Small intestine (tissue), 7 donors: ENCODE measurements around the gene PHF1. TPM values are rescaled to one million over a fixed set of nuclear protein-coding genes. Genes with fewer than 3 reads are reported as not detected.

Source experiments
- DNase-seq, 2 donors: peaks; one replicate each; pipeline versions ENCODE4 v3.0.0 to v3.0.0-alpha.2; 2013
- FAIRE-seq: peaks from 2 replicates; lab custom pipeline; 2012; peaks lifted over from hg19 to GRCh38; lab: Jason Lieb, UNC
- H3K27ac ChIP-seq, 3 donors: one replicate each; pipeline ENCODE4 v1.5.1; 2013; ENCODE audit warnings: low read length in 2 of 3, mild to moderate bottlenecking in 2 of 3, control low read depth in 1 of 3, inconsistent platforms in 1 of 3, low read depth in 1 of 3, moderate library complexity in 1 of 3
- H3K27me3 ChIP-seq, 3 donors: one replicate each; pipeline ENCODE4 v1.6.1; 2013; ENCODE audit warnings: low read length in 3 of 3, inconsistent platforms in 1 of 3; ENCODE audit not compliant: control insufficient read depth in 3 of 3, insufficient read depth in 3 of 3
- H3K36me3 ChIP-seq, 3 donors: one replicate each; pipeline ENCODE4 v1.6.1; 2013; ENCODE audit warnings: low read length in 3 of 3, inconsistent platforms in 1 of 3, low read depth in 1 of 3, mild to moderate bottlenecking in 1 of 3, moderate library complexity in 1 of 3; ENCODE audit not compliant: control insufficient read depth in 3 of 3, insufficient read depth in 2 of 3
- H3K4me1 ChIP-seq, 3 donors: one replicate each; pipeline ENCODE4 v1.6.1; 2013; ENCODE audit warnings: low read length in 2 of 3, inconsistent platforms in 1 of 3, low read depth in 1 of 3, mild to moderate bottlenecking in 1 of 3, moderate library complexity in 1 of 3; ENCODE audit not compliant: control insufficient read depth in 3 of 3, insufficient read depth in 2 of 3
- H3K4me3 ChIP-seq, 3 donors: one replicate each; pipeline ENCODE4 v1.5.1; 2013; ENCODE audit warnings: low read length in 3 of 3, control low read depth in 1 of 3, inconsistent platforms in 1 of 3, low read depth in 1 of 3, mild to moderate bottlenecking in 1 of 3, moderate library complexity in 1 of 3
- H3K9me3 ChIP-seq, 2 donors: one replicate each; pipeline ENCODE4 v1.6.1; 2013; ENCODE audit warnings: low read depth in 1 of 2, low read length in 1 of 2; ENCODE audit not compliant: control insufficient read depth in 2 of 2, insufficient read depth in 1 of 2
- WGBS, 3 donors: extraction: QIAGEN DNeasy Blood & Tissue Kit; methylation state at CpG; one replicate each; pipeline ENCODE4 v1.1.7; 2013; 5-methylcytosine and 5-hydroxymethylcytosine counted together
- polyA plus RNA-seq, 4 donors: library from polyadenylated mRNA; stranded (reverse) in 3 of 4; unstranded in 1 of 4; fragments of 200-250 nt in 3 of 4; fragments of 120-200 nt in 1 of 4; gene quantifications; one replicate each; pipeline versions ENCODE4 v1.2.1 to v1.2.3, GENCODE V29; 2013
- donor health status: healthy with polysubstance abuse.
- donor health status: control.
- donor health status: control.
- donor health status: Bipolar disorder and iron deficiency.
- donor health status: healthy.

PHF1 gene
- polyA plus RNA-seq, 4 donors = 32.2 to 67.6 (median 44.3) TPM

- FAIRE-seq (no peak), DNase-seq (no peak)
- 89 to 92% (median 91%) methylated on average over 18 of the region's 18 CpGs for WGBS, 3 donors
- Histone ChIP-seq H3K4me3 (no peak overlapping the region), H3K27me3 (no peaks in the 10 kb centered on the region), H3K9me3 (no peaks in the 10 kb centered on the region), H3K27ac (no peak overlapping the region), H3K4me1 (no peaks in the 10 kb centered on the region), H3K36me3 (peaks cover 0 to 76% (median 0%) of the 10 kb centered on the region in 3 donors)
Measured at GRCh38 chr6:33443619-33444504, 33.0 kb downstream of the PHF1 start.

GRCh38 chr6:33445119-33445603 lies 34.3 kb downstream of the PHF1 start:
- Histone ChIP-seq H3K27ac (peak overlapping the region in 1 of 3 donors; percentile 26), H3K4me3 (no peak overlapping the region), H3K36me3 (peaks cover 0 to 75% (median 0%) of the 10 kb centered on the region in 3 donors), H3K27me3 (no peaks in the 10 kb centered on the region), H3K9me3 (no peaks in the 10 kb centered on the region), H3K4me1 (no peaks in the 10 kb centered on the region)
- FAIRE-seq = no peak
- 73 to 83% (median 76%) methylated on average over 3 of the region's 3 CpGs for WGBS, 3 donors
- DNase-seq = no peak

DNA sequence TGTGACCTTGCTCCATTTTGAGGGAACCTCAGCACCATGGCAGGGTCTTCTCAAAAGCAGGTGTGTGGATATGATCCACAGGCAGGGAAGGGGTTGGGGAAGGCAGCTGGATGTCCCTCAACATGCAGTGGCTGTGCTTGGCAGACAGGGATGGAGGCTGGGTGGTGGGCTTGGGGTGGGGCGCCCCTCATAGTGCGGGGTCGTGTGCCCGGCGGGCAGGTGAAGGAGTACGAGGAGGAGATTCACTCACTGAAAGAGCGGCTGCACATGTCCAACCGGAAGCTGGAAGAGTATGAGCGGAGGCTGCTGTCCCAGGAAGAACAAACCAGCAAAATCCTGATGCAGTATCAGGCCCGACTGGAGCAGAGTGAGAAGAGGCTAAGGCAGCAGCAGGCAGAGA lies 35.5 kb downstream of the PHF1 start:
- no peak for FAIRE-seq
- H3K36me3 ChIP-seq = peaks cover 0 to 66% (median 0%) of the 10 kb centered on the region in 3 donors

DNA sequence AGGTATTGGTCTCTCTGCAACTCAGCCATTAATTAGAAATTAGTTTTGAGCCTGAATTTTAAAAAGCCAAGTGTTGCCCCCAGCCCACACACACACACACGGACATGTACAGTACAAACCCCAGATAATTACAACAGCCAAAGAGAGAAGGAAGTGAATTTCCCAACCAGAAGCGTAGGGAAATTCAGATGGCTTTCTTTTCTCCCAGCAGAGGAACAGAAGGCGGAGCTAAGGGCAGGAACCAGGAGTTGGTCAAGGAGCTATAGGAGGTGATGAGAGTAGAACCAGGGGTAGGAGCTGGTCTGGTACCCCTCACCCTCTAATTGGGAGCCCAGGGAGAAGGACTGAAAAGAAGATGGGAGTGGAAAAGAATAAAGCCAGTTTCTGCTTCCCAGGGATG lies 39.6 kb downstream of the PHF1 start:
- no peaks in the 10 kb centered on the region for H3K27me3 ChIP-seq
- FAIRE-seq = no peak
- H3K4me3 ChIP-seq = no peak overlapping the region

More for the DNA sequence above, 35.5 kb downstream of the PHF1 start:
- DNase-seq = no peak
- Histone ChIP-seq H3K4me3 (no peak overlapping the region), H3K27me3 (no peaks in the 10 kb centered on the region), H3K4me1 (no peaks in the 10 kb centered on the region), H3K9me3 (no peaks in the 10 kb centered on the region), H3K27ac (no peak overlapping the region)
- WGBS, 3 donors = 89 to 94% (median 91%) methylated on average over 10 of the region's 10 CpGs

GRCh38 chr6:33451606-33452005 lies 40.8 kb downstream of the PHF1 start:
- Histone ChIP-seq H3K27ac (no peak overlapping the region), H3K36me3 (peaks cover 0 to 49% (median 0%) of the 10 kb centered on the region in 3 donors), H3K27me3 (no peaks in the 10 kb centered on the region), H3K4me3 (no peak overlapping the region), H3K9me3 (no peaks in the 10 kb centered on the region), H3K4me1 (peaks cover 0 to 10% (median 3%) of the 10 kb centered on the region in 3 donors)
- WGBS, 3 donors = 91 to 99% (median 96%) methylated on average over 6 to 15 of the region's 15 CpGs
- FAIRE-seq (no peak), DNase-seq (no peak)

More for the DNA sequence above, 39.6 kb downstream of the PHF1 start:
- Histone ChIP-seq H3K9me3 (no peaks in the 10 kb centered on the region), H3K36me3 (peaks cover 0 to 44% (median 0%) of the 10 kb centered on the region in 3 donors), H3K4me1 (peaks cover 0 to 10% (median 3%) of the 10 kb centered on the region in 3 donors), H3K27ac (no peak overlapping the region)
- DNase-seq = no peak
- WGBS, 3 donors = 73 to 85% (median 83%) methylated on average over 3 of the region's 3 CpGs

GRCh38 chr6:33452496-33452895 lies 41.7 kb downstream of the PHF1 start:
- Histone ChIP-seq H3K27ac (no peak overlapping the region), H3K36me3 (peaks cover 0 to 42% (median 0%) of the 10 kb centered on the region in 3 donors), H3K27me3 (no peaks in the 10 kb centered on the region), H3K9me3 (no peaks in the 10 kb centered on the region), H3K4me3 (no peak overlapping the region), H3K4me1 (peaks cover 0 to 10% (median 3%) of the 10 kb centered on the region in 3 donors)
- no peak for DNase-seq
- no peak for FAIRE-seq
- WGBS, 3 donors = 86 to 93% (median 86%) methylated on average over 4 of the region's 4 CpGs

GRCh38 chr6:33453393-33454008 lies 42.7 kb downstream of the PHF1 start:
- H3K36me3 ChIP-seq = peaks cover 0 to 32% (median 0%) of the 10 kb centered on the region in 3 donors
- peak overlapping the region in 2 of 3 donors; percentile 41 to 57 for H3K27ac ChIP-seq
- H3K27me3 ChIP-seq = no peaks in the 10 kb centered on the region
- FAIRE-seq (no peak), DNase-seq (no peak)
- 0 to 2% (median 0%) methylated on average over 12 of the region's 12 CpGs for WGBS, 3 donors
- H3K9me3 ChIP-seq = no peaks in the 10 kb centered on the region
- peak overlapping the region; percentile 55 to 89 (median 71) for H3K4me3 ChIP-seq
- peaks cover 0 to 10% (median 3%) of the 10 kb centered on the region in 3 donors for H3K4me1 ChIP-seq
